LoVo (cell line): Measurements from ENCODE around the gene MAB21L2.

Experiments
- DNase-seq: peaks from one replicate; pipeline ENCODE4 v3.0.0-alpha.2; 2016; ENCODE audit warnings: low spot score

Gene MAB21L2

GRCh38 chr4:150619042-150619441, 37.1 kb downstream of the MAB21L2 start:
- DNase-seq = no peak

- DNase-seq = no peak
These were observed 42.1 kb downstream of the MAB21L2 start for GRCh38 chr4:150624055-150624454.

DNA sequence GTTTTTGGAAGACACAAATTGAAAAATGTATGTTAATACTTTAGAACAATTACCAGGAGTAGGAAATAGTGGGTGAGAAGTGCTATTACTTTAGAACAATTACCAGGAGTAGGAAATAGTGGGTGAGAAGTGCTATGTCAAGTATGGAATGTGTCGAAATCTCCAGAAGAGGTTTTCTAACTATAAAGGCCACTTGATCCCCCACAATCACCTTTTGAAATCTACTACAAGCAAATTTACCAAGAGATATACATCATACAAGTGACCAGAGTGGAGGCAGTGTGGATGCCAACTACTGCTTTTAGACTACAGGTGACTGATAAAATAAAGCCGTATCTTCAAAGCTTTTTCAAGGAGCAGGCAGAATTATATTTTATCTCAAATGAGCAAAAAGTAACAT, 43.1 kb downstream of the MAB21L2 start:
- no peak for DNase-seq

GRCh38 chr4:150628073-150628472, 46.1 kb downstream of the MAB21L2 start:
- DNase-seq = no peak

DNA sequence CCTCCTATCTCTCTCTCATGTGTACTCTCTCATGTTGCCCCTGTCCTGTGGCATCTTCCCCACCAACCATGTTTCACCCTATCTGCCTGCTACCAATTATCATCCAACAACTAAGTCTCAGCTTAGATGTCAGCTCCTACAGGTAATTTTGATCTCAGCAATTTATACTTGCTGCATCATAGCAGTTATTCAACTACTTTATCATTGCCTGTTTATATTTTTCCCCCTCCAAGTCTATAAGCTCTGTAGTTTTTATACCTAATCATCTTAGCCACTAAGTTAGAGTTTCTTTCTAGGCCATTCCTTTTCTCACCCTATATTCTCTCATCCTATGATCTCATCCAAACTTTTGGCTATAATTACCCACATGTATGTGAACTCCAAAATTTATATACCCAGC, 50.7 kb downstream of the MAB21L2 start:
- DNase-seq = no peak
